NCI-H526 treated with DMSO at 0.1 percent for 48 hours (cell line): ENCODE results near the gene KIAA1958.

ENCODE experiments used
- DNase-seq: peaks from one replicate; lab custom pipeline; 2025; lab: John Stamatoyannopoulos, UW

The KIAA1958 gene

GRCh38 chr9:112486221-112487007, at the start of gene KIAA1958:
TSS of gene KIAA1958 (plus strand) at chr9:112486827. CDS start at chr9:112574081, 87,254 bp downstream.
- peak; percentile 56 for DNase-seq

GRCh38 chr9:112437406-112437805, 49.2 kb upstream of the KIAA1958 start:
- DNase-seq = no peak

GRCh38 chr9:112439171-112439570, 47.5 kb upstream of the KIAA1958 start:
- no peak for DNase-seq

- no peak for DNase-seq
Measured at GRCh38 chr9:112439825-112440224, 46.8 kb upstream of the KIAA1958 start.

GRCh38 chr9:112443200-112443599, 43.4 kb upstream of the KIAA1958 start:
- no peak for DNase-seq

- no peak for DNase-seq
Measured at GRCh38 chr9:112443636-112444035, 43.0 kb upstream of the KIAA1958 start.

- no peak for DNase-seq
Measured at GRCh38 chr9:112445196-112445595, 41.4 kb upstream of the KIAA1958 start.

- no peak for DNase-seq
Measured at GRCh38 chr9:112446080-112446479, 40.5 kb upstream of the KIAA1958 start.

GRCh38 chr9:112446526-112446925, 40.1 kb upstream of the KIAA1958 start:
- no peak for DNase-seq

GRCh38 chr9:112447283-112447761, 39.3 kb upstream of the KIAA1958 start:
- no peak for DNase-seq

- DNase-seq = no peak
Measured at GRCh38 chr9:112462855-112463254, 23.8 kb upstream of the KIAA1958 start.

GRCh38 chr9:112465352-112465751, 21.3 kb upstream of the KIAA1958 start:
- DNase-seq = no peak

GRCh38 chr9:112472996-112473395, 13.6 kb upstream of the KIAA1958 start:
- DNase-seq = peak; percentile 40

GRCh38 chr9:112473986-112474385, 12.6 kb upstream of the KIAA1958 start:
- no peak for DNase-seq

GRCh38 chr9:112475318-112475717, 11.3 kb upstream of the KIAA1958 start:
- no peak for DNase-seq

- no peak for DNase-seq
Measured at GRCh38 chr9:112477330-112477729, 9.3 kb upstream of the KIAA1958 start.

- DNase-seq = no peak
Measured at GRCh38 chr9:112479221-112479620, 7.4 kb upstream of the KIAA1958 start.

- no peak for DNase-seq
Measured at GRCh38 chr9:112484607-112485006, 2.0 kb upstream of the KIAA1958 start.

GRCh38 chr9:112485574-112485973, 1.1 kb upstream of the KIAA1958 start:
- no peak for DNase-seq

GRCh38 chr9:112487008-112487798, 576 bp downstream of the KIAA1958 start:
- DNase-seq = peak; percentile 31

GRCh38 chr9:112487799-112488340, 1.2 kb downstream of the KIAA1958 start:
- peak; percentile 4 for DNase-seq

- DNase-seq = peak; percentile 11
Measured at GRCh38 chr9:112489039-112489546, 2.5 kb downstream of the KIAA1958 start.
